ENCODE results near the gene GRM5. TPM values are rescaled to one million over a fixed set of nuclear protein-coding genes. Genes with fewer than 3 reads are reported as not detected.

The GRM5 gene
- total RNA-seq, 1 experiment from 2014 or later: 8.3 TPM

- BruUV-seq (replicated peaks): no TSS peak
- Mint-ChIP-seq H3K9me3 (ENCODE audit: low read depth, unreplicated experiment) (no peaks in the 10 kb centered on the region), H3K27me3 (ENCODE audit: unreplicated experiment) (no peaks in the 10 kb centered on the region), H3K36me3 (ENCODE audit: insufficient read depth, unreplicated experiment) (peaks cover 5% of the 10 kb centered on the region), H3K4me1 (ENCODE audit: low read depth, unreplicated experiment) (peaks cover 21% of the 10 kb centered on the region), H3K4me3 (ENCODE audit: low read depth, unreplicated experiment) (no peak overlapping the region), H3K27ac (ENCODE audit: unreplicated experiment) (no peak overlapping the region)
- CTCF ChIA-PET: no interaction called here
- no peak for TF ChIP-seq CTCF (IDR thresholded peaks at IDR 0.05; ENCODE audit: unreplicated experiment)
- DNase-seq: no peak
- intact Hi-C loops (cut with micrococcal nuclease; ENCODE audit: unreplicated experiment): no loop called here
These were observed 545.4 kb downstream of the GRM5 start for GRCh38 chr11:88520391-88520790.

DNA sequence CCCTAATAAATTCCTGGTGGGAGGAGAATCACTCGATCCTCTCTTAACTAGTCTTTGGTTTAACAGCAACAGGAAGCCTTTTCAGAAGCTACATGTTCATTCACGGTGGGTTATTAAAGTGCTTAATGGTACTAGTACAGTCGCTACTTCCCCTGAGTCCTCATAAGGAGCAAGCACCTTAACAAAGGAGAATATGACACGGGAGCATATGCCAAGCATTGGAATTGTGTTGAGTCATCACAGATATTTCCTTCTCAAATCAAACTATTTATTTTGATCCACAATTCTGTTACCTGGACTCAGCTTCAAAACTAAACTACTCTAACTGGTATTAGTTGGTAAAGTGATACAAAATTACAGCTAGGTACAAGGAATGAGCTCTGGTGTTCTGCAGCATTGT, 550.8 kb downstream of the GRM5 start:
- no peak for DNase-seq
- Mint-ChIP-seq H3K36me3 (ENCODE audit: insufficient read depth, unreplicated experiment) (peaks cover 8% of the 10 kb centered on the region), H3K4me1 (ENCODE audit: low read depth, unreplicated experiment) (peaks cover 41% of the 10 kb centered on the region), H3K4me3 (ENCODE audit: low read depth, unreplicated experiment) (no peak overlapping the region), H3K27ac (ENCODE audit: unreplicated experiment) (peak overlapping the region; percentile 60), H3K9me3 (ENCODE audit: low read depth, unreplicated experiment) (no peaks in the 10 kb centered on the region), H3K27me3 (ENCODE audit: unreplicated experiment) (no peaks in the 10 kb centered on the region)
- intact Hi-C loops (cut with micrococcal nuclease; ENCODE audit: unreplicated experiment): no loop called here
- TF ChIP-seq CTCF (IDR thresholded peaks at IDR 0.05; ENCODE audit: unreplicated experiment): no peak
- CTCF ChIA-PET: no interaction called here
- no TSS peak for BruUV-seq (replicated peaks)

- CTCF ChIA-PET: no interaction called here
- TF ChIP-seq CTCF (IDR thresholded peaks at IDR 0.05; ENCODE audit: unreplicated experiment): no peak
- Mint-ChIP-seq H3K4me3 (ENCODE audit: low read depth, unreplicated experiment) (peak overlapping the region; percentile 83), H3K27ac (ENCODE audit: unreplicated experiment) (peak overlapping the region; percentile 97), H3K9me3 (ENCODE audit: low read depth, unreplicated experiment) (no peaks in the 10 kb centered on the region), H3K36me3 (ENCODE audit: insufficient read depth, unreplicated experiment) (peaks cover 33% of the 10 kb centered on the region), H3K4me1 (ENCODE audit: low read depth, unreplicated experiment) (peaks cover 32% of the 10 kb centered on the region), H3K27me3 (ENCODE audit: unreplicated experiment) (no peaks in the 10 kb centered on the region)
- no peak for DNase-seq
- no TSS peak for BruUV-seq (replicated peaks)
- intact Hi-C loops (cut with micrococcal nuclease; ENCODE audit: unreplicated experiment): no loop called here
These were observed 554.8 kb downstream of the GRM5 start for GRCh38 chr11:88511006-88511405.

DNA sequence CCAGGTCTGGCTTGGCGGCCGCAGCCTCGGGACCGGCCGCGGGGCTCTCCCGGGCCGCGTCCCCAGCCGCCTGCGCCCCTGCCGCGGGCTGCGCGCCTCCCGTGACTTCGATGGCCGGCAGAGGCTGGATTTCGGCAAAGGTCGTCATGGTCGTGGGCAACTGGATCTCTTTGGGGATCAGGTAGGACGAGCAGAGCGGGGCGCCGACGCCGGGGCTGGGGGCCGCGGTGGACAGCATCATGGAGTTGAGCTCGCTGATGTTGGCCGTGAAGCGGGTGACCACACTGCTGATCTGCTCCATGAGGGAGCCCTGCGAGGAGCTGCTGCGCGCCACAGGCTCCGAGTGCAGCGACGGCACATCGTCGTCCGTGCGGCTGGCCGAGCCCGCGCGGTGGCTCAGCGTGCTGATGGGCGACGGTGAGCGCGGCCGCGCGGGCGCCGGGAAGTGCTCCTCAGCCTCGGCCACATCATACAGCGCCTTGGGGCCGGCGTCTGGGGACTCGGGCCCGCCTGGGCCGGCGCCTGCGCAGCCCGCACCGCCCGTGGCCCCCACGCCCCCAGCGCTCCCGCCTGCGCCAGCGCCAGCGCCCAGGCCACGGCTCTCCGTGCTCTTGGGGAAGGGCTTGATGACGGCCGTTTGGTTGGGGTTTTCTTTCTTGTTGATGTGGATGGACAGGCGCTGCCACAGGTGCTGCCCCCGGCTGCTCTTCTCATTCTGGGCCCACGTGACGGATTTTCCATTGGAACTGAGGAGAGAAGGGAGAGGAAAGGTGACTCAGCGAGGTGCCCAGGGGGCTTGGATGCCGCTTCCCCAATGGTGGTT, 556.8 kb downstream of the GRM5 start:
- Mint-ChIP-seq H3K4me1 (ENCODE audit: low read depth, unreplicated experiment) (peaks cover 19% of the 10 kb centered on the region), H3K27ac (ENCODE audit: unreplicated experiment) (peak overlapping the region; percentile 98), H3K36me3 (ENCODE audit: insufficient read depth, unreplicated experiment) (peaks cover 38% of the 10 kb centered on the region), H3K4me3 (ENCODE audit: low read depth, unreplicated experiment) (peak overlapping the region; percentile 83), H3K27me3 (ENCODE audit: unreplicated experiment) (no peaks in the 10 kb centered on the region), H3K9me3 (ENCODE audit: low read depth, unreplicated experiment) (no peaks in the 10 kb centered on the region)
- no peak for TF ChIP-seq CTCF (IDR thresholded peaks at IDR 0.05; ENCODE audit: unreplicated experiment)
- DNase-seq: peak; percentile 56
- no TSS peak for BruUV-seq (replicated peaks)
- CTCF ChIA-PET: no interaction called here
- intact Hi-C loops (cut with micrococcal nuclease; ENCODE audit: unreplicated experiment): loop anchor here (1.0 to 10.0 kb wide), 3 partner anchors 27 to 192 kb away; no protein-coding TSS in a partner anchor

All from Calu3 (cell line).